HepG2 (cell line): ENCODE measurements around the gene IFITM10. TPM values are rescaled to one million over a fixed set of nuclear protein-coding genes. Genes with fewer than 3 reads are reported as not detected.

ENCODE experiments used
- ATAC-seq: fragments of 200-7000 bp; cut with Tn5 transposase; 3 replicates; pipeline ENCODE4 v1.9.1; 2020; ENCODE audit warnings: mild to moderate bottlenecking, moderate library complexity
- Bru-seq: library from RNA; stranded (reverse); fragments of 400-500 nt; gene quantifications from one replicate; lab custom pipeline; 2021; lab: Mats Ljungman, UMichigan
- BruChase-seq, 2 experiments: library from RNA; stranded (reverse); fragments of 400-500 nt; gene quantifications; one replicate each; lab custom pipeline; 2021; lab: Mats Ljungman, UMichigan
- BruUV-seq: library from RNA; stranded (reverse); fragments of 400-500 nt; replicated peaks from 2 replicates; lab custom pipeline; 2021; lab: Mats Ljungman, UMichigan
- CTCF ChIA-PET: fragments of 300-600 bp; formaldehyde crosslinking; extraction: SDS; loops from one replicate; lab custom pipeline; 2021; ENCODE audit warnings: low total read pairs, inconsistent platforms, low intra/inter-chr PET ratio; lab: Yijun Ruan, JAX
- POLR2A ChIA-PET: fragments of 350-600 bp; sonication (Branson Sonifier 250); formaldehyde crosslinking; loops from one replicate; lab custom pipeline; 2020; ENCODE audit warnings: antibody characterized with exemption, inconsistent platforms; lab: Yijun Ruan, JAX
- DNase-seq: peaks from one replicate; pipeline ENCODE4 v3.0.0-alpha.2; 2015; ENCODE audit warnings: low spot score
- FAIRE-seq: peaks from 3 replicates; lab custom pipeline; 2011; peaks lifted over from hg19 to GRCh38; lab: Jason Lieb, UNC
- H2AFZ ChIP-seq: one replicate; pipeline ENCODE4 v1.6.1; 2011; ENCODE audit warnings: low read length, inconsistent platforms
- H3K27ac ChIP-seq: fragments of 300-600 bp; 3 replicates; pipeline ENCODE4 v1.8.0; 2011; ENCODE audit warnings: mixed run types, mild to moderate bottlenecking, mixed read lengths, low read length, inconsistent platforms; ENCODE audit not compliant: insufficient read depth; ENCODE audit errors: extremely low read length
- H3K27me3 ChIP-seq, 2 experiments: fragments of 200-600 bp in 1 of 2; 2 replicates in 1 of 2; 3 replicates in 1 of 2; pipeline versions ENCODE4 v1.6.0 to v1.8.0; 2011; ENCODE audit warnings: low read length in 2 of 2, mild to moderate bottlenecking in 2 of 2, moderate library complexity in 2 of 2, inconsistent platforms in 1 of 2; ENCODE audit not compliant: insufficient read depth in 2 of 2, control insufficient read depth in 1 of 2
- H3K36me3 ChIP-seq, 2 experiments: fragments of 200-600 bp in 1 of 2; replicated peaks in 1 of 2; 2 replicates in 1 of 2; 3 replicates in 1 of 2; pipeline versions ENCODE4 v1.5.1 to v1.8.0; 2011; ENCODE audit warnings: low read length in 2 of 2, inconsistent platforms in 1 of 2; ENCODE audit not compliant: insufficient read depth in 2 of 2, control insufficient read depth in 1 of 2
- H3K4me1 ChIP-seq: 2 replicates; pipeline ENCODE4 v1.5.1; 2012; ENCODE audit warnings: low read length, inconsistent platforms; ENCODE audit not compliant: insufficient read depth
- H3K4me2 ChIP-seq: 2 replicates; pipeline ENCODE4 v1.6.0; 2011; ENCODE audit warnings: low read depth, low read length, inconsistent platforms
- H3K4me3 ChIP-seq, 3 experiments: fragments of 200-600 bp in 1 of 3; sonication (generic), shearing (Covaris generic) in 1 of 3; replicated peaks in 1 of 3; 2 replicates each; pipeline ENCODE4 v1.5.1; 2011 to 2016; ENCODE audit warnings: low read length in 3 of 3, inconsistent platforms in 2 of 3, low read depth in 2 of 3, mild to moderate bottlenecking in 2 of 3, control low read depth in 1 of 3, mixed read lengths in 1 of 3; ENCODE audit not compliant: insufficient read depth in 1 of 3
- H3K79me2 ChIP-seq: one replicate; pipeline ENCODE4 v1.6.1; 2011; ENCODE audit warnings: low read length, inconsistent platforms; ENCODE audit not compliant: insufficient read depth
- H3K9ac ChIP-seq: 2 replicates; pipeline ENCODE4 v1.6.0; 2011; ENCODE audit warnings: mild to moderate bottlenecking, low read depth, low read length, inconsistent platforms; ENCODE audit not compliant: insufficient read depth
- H3K9me3 ChIP-seq: 2 replicates; pipeline ENCODE4 v1.5.1; 2012; ENCODE audit warnings: mild to moderate bottlenecking, low read length
- H4K20me1 ChIP-seq: 2 replicates; pipeline ENCODE4 v1.6.0; 2011; ENCODE audit warnings: inconsistent platforms, mild to moderate bottlenecking, low read length, moderate library complexity; ENCODE audit not compliant: insufficient read depth
- MYC ChIP-seq: sonication (generic); formaldehyde crosslinking; IDR thresholded peaks from 2 replicates; pipeline ENCODE4 v1.9.0; 2021; ENCODE audit warnings: missing genetic modification reagents, borderline replicate concordance
- POLR2A ChIP-seq, 2 experiments: IDR thresholded peaks; 2 replicates each; pipeline ENCODE4 v1.6.1; 2011; ENCODE audit warnings: low read depth in 2 of 2, low read length in 2 of 2, mild to moderate bottlenecking in 1 of 2, moderate library complexity in 1 of 2; ENCODE audit not compliant: insufficient read depth in 1 of 2
- POLR2AphosphoS5 ChIP-seq: IDR thresholded peaks from 2 replicates; pipeline ENCODE4 v1.6.1; 2012; ENCODE audit warnings: low read depth, low read length
- POLR2G ChIP-seq: fragments of 200-400 bp; formaldehyde crosslinking; IDR thresholded peaks from 2 replicates; pipeline ENCODE4 v1.6.1; 2018; ENCODE audit warnings: mild to moderate bottlenecking, low read depth, low read length, moderate library complexity
- ZC3H13 ChIP-seq: sonication (generic); formaldehyde crosslinking; IDR thresholded peaks from 2 replicates; pipeline ENCODE4 v1.8.1; 2023; ENCODE audit warnings: mild to moderate bottlenecking, missing genetic modification reagents, moderate library complexity
- WGBS: methylation state at CpG from one replicate; pipeline ENCODE4 v1.1.6; 2017; ENCODE audit warnings: low lambda C conversion rate; 5-methylcytosine and 5-hydroxymethylcytosine counted together
- in situ Hi-C: cut with HindIII; loops from 2 replicates; pipeline ENCODE4 v1.10.0; 2017; ENCODE audit warnings: low pct_unique_long_range_greater_than_20kb; ENCODE audit not compliant: extremely low pct_ligation_motif_present
- intact Hi-C: fragments of 100-400 bp; cut with micrococcal nuclease; formaldehyde crosslinking; loops from one replicate; pipeline ENCODE4 v1.10.0; 2022; ENCODE audit not compliant: unreplicated experiment
- long read RNA-seq, 2 experiments: library from RNA in 1 of 2; library from polyadenylated mRNA in 1 of 2; stranded (forward) in 1 of 2; unstranded in 1 of 2; transcript quantifications; one replicate each; pipeline ENCODE4 v2.0.0, GENCODE V29; 2019 to 2022
- polyA minus RNA-seq, 3 experiments: library from RNA; depleted of rRNA, polyadenylated mRNA; stranded (reverse); fragments of >200 nt; gene quantifications; 2 replicates each; pipeline ENCODE4 v1.2.3, GENCODE V29; 2011; ENCODE audit warnings: low replicate concordance in 1 of 3
- polyA plus RNA-seq, 8 experiments: library from polyadenylated mRNA; depleted of rRNA in 3 of 8; stranded (reverse) in 7 of 8; unstranded in 1 of 8; fragments of >200 nt; fragmentation: Illumina TruSeq in 4 of 8; extraction: Trizol in 4 of 8; gene quantifications; 2 replicates each; pipeline versions ENCODE4 v1.2.1 to v1.2.3, GENCODE V29; 2011 to 2016; ENCODE audit warnings: low read depth in 4 of 8, missing spikeins in 1 of 8, mixed read lengths in 1 of 8; ENCODE audit not compliant: insufficient read depth in 1 of 8
- total RNA-seq, 5 experiments: library from RNA; depleted of rRNA; stranded (reverse); fragments of >200 nt; fragmentation: Illumina TruSeq; extraction: Trizol; gene quantifications; 2 replicates each; pipeline ENCODE4 v1.2.3, GENCODE V29; 2016; ENCODE audit warnings: low read depth in 1 of 5
- TF ChIP-seq, protein P1 (sequence below): IDR thresholded peaks from 2 replicates; pipeline ENCODE4 v1.6.1; 2016; ENCODE audit warnings: missing compliant biosample characterization, missing genetic modification reagents, borderline replicate concordance
- TF ChIP-seq, protein P2 (sequence below): fragments of 450-650 bp; IDR thresholded peaks from 2 replicates; pipeline ENCODE4 v1.6.1; 2016
- TF ChIP-seq, protein P3 (sequence below): sonication (generic); formaldehyde crosslinking; IDR thresholded peaks from 2 replicates; pipeline ENCODE4 v1.8.0; 2022; ENCODE audit warnings: missing genetic modification reagents, mild to moderate bottlenecking, inconsistent platforms, borderline replicate concordance

IFITM10 gene
- total RNA-seq (2016; rRNA removed; fragmentation: Illumina TruSeq; extraction: Trizol), result 0.09 TPM in 1 of 2 replicates, not detected in the other
- not detected in 2 replicates for total RNA-seq (2016; cell fraction: cytosol; rRNA removed; fragmentation: Illumina TruSeq; extraction: Trizol; ENCODE audit: low read depth)
- not detected in 2 replicates for total RNA-seq (2016; cell fraction: insoluble cytoplasmic fraction; rRNA removed; fragmentation: Illumina TruSeq; extraction: Trizol)
- total RNA-seq (2016; cell fraction: membrane; rRNA removed; fragmentation: Illumina TruSeq; extraction: Trizol), result not detected in 2 replicates
- total RNA-seq (2016; cell fraction: nucleus; rRNA removed; fragmentation: Illumina TruSeq; extraction: Trizol), result not detected in 2 replicates
- polyA plus RNA-seq (2011; rRNA removed), result 0.13 and 0.22 TPM in 2 replicates
- polyA plus RNA-seq (2011; cell fraction: cytosol; rRNA removed), result 0.08 and 0.11 TPM in 2 replicates
- polyA plus RNA-seq (2011; cell fraction: nucleus; rRNA removed), result 1.8 and 2.5 TPM in 2 replicates
- 0.47 and 1.3 TPM in 2 replicates for polyA plus RNA-seq (2012)
- polyA plus RNA-seq (2016; cell fraction: cytosol; fragmentation: Illumina TruSeq; extraction: Trizol; ENCODE audit: low read depth), result not detected in 2 replicates
- polyA plus RNA-seq (2016; cell fraction: insoluble cytoplasmic fraction; fragmentation: Illumina TruSeq; extraction: Trizol; ENCODE audit: low read depth), result not detected in 2 replicates
- polyA plus RNA-seq (2016; cell fraction: membrane; fragmentation: Illumina TruSeq; extraction: Trizol; ENCODE audit: low read depth), result not detected in 2 replicates
- not detected in 2 replicates for polyA plus RNA-seq (2016; cell fraction: nucleus; fragmentation: Illumina TruSeq; extraction: Trizol; ENCODE audit: insufficient read depth, low read depth)
- polyA minus RNA-seq (2011; rRNA and poly(A)+ RNA removed; ENCODE audit: low replicate concordance), result 0.28 and 0.44 TPM in 2 replicates
- not detected in 2 replicates for polyA minus RNA-seq (2011; cell fraction: cytosol; rRNA and poly(A)+ RNA removed)
- polyA minus RNA-seq (2011; cell fraction: nucleus; rRNA and poly(A)+ RNA removed), result 1.0 and 1.6 TPM in 2 replicates
- Bru-seq, nascent RNA, result percentile 30 among the genes with signal in this experiment
- BruChase-seq, experiment 1, labeled RNA remaining after a 6-hour chase, result percentile 36 among the genes with signal in this experiment
- percentile 25 among the genes with signal in this experiment for BruChase-seq, experiment 2, labeled RNA remaining after a 2-hour chase
- long read RNA-seq, experiment 1, result 0 reads
- long read RNA-seq, experiment 2, partial matches to known transcripts, result 0 of 1 reads
- long read RNA-seq, experiment 2, other reads (novel, unspliced or antisense), result 1 of 1 reads

DNA sequence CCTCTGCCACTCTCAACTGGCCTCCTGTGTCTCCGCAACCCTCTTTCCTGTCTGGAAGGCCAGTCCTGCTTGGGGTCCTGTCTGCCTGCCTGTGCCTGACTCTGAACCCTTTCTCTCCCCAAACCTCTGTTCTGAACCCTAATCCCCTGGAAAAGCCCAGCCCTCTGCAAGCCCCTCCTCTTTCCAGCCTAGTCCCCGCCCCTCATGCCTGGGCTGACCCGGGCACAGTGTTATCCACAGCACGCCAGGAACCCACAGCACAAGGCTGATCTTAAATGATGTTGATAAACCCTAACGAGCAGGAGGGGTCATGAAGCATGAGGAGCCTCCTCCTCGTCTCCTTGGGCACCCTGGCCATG lies at the start of gene IFITM10:
Gene IFITM10, minus strand, starts transcription at position 115 of the 359 bp plus-strand sequence. CDS start 153 bp downstream, outside the sequence.
- intact Hi-C loops (no loop called here), in situ Hi-C loops (no loop called here)

More for the DNA sequence above, at the start of gene IFITM10:
- Histone ChIP-seq H3K27me3 (peaks cover 0 to 3% of the 10 kb centered on the region in 2 experiments; a peak in 2 of 5 replicates), H3K9ac (no peak within 1 kb of the TSS), H3K79me2 (no peaks in the 10 kb centered on the region), H2AFZ (no peak within 1 kb of the TSS), H3K4me1 (peaks cover 22% of the 10 kb centered on the region; the same call in 1 of the 2 replicates), H3K27ac (no peak within 1 kb of the TSS), H4K20me1 (peaks cover 6% of the 10 kb centered on the region; the same call in 1 of the 2 replicates), H3K9me3 (no peaks in the 10 kb centered on the region), H3K4me2 (no peak within 1 kb of the TSS), H3K4me3 (peak within 1 kb of the TSS in 1 of 3 experiments; percentile 18; a peak in 1 of 6 replicates), H3K36me3 (peaks cover 10 to 13% of the 10 kb centered on the region in 2 experiments; a peak in 3 of 5 replicates)
- TF ChIP-seq POLR2AphosphoS5 (peak; percentile 17; the same call in 1 of the 2 replicates), POLR2G (0 out of 2 replicates have a peak, but pooled peaks have one; percentile 12), ZC3H13 (CRISPR knock-in tag) (0 out of 2 replicates have a peak, but pooled peaks have one; percentile 5), POLR2A (IDR thresholded peaks at IDR 0.05; ENCODE audit: insufficient read depth in 1 of 2, low read depth in 2 of 2, low read length in 2 of 2) (peak in 1 of 2 experiments; percentile 34; a peak in 1 of 4 replicates), MYC (CRISPR knock-in tag) (no peak)
- TF ChIP-seq, protein P1, sequence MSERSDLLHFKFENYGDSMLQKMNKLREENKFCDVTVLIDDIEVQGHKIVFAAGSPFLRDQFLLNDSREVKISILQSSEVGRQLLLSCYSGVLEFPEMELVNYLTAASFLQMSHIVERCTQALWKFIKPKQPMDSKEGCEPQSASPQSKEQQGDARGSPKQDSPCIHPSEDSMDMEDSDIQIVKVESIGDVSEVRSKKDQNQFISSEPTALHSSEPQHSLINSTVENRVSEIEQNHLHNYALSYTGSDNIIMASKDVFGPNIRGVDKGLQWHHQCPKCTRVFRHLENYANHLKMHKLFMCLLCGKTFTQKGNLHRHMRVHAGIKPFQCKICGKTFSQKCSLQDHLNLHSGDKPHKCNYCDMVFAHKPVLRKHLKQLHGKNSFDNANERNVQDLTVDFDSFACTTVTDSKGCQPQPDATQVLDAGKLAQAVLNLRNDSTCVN, result 0 out of 2 replicates have a peak, but pooled peaks have one; percentile 16
- TF ChIP-seq, protein P2, sequence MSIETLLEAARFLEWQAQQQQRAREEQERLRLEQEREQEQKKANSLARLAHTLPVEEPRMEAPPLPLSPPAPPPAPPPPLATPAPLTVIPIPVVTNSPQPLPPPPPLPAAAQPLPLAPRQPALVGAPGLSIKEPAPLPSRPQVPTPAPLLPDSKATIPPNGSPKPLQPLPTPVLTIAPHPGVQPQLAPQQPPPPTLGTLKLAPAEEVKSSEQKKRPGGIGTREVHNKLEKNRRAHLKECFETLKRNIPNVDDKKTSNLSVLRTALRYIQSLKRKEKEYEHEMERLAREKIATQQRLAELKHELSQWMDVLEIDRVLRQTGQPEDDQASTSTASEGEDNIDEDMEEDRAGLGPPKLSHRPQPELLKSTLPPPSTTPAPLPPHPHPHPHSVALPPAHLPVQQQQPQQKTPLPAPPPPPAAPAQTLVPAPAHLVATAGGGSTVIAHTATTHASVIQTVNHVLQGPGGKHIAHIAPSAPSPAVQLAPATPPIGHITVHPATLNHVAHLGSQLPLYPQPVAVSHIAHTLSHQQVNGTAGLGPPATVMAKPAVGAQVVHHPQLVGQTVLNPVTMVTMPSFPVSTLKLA, result no peak
- TF ChIP-seq, protein P3, sequence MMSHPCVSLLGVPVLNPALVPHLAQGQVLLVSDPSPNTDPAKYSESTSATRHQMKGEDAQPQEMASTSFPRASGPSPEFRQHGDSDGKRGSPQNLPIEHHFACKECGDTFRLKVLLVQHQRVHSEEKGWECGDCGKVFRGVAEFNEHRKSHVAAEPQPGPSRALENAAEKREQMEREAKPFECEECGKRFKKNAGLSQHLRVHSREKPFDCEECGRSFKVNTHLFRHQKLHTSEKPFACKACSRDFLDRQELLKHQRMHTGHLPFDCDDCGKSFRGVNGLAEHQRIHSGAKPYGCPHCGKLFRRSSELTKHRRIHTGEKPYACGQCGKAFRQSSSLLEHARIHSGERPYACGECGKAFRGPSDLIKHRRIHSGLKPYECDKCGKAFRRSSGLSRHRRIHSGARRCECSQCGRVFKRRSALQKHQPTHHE (CRISPR knock-in tag), result no peak
- no peak for FAIRE-seq
- POLR2A ChIA-PET, result interaction anchor here (1.5 to 1.7 kb wide), 3 partner anchors 12 to 98 kb away, joined by 4 to 9 read pairs (median 6); no protein-coding TSS in a partner anchor
- 19% methylated on average over 6 of the region's 6 CpGs for WGBS
- CTCF ChIA-PET, result no interaction called here
- no TSS peak for BruUV-seq
- peak; percentile 16 for ATAC-seq
- DNase-seq, result no peak
